SK-MEL-5 (cell line): Measurements from ENCODE around the gene ZGLP1. TPM values are rescaled to one million over a fixed set of nuclear protein-coding genes. Genes with fewer than 3 reads are reported as not detected.
A peak's percentile ranks its signal among the peaks of the same experiment; 100 is the strongest.
"Not testable (repeated sequence)": the region's sequence is repeated elsewhere in the genome, so short reads cannot be mapped to it uniquely, and the experiment has no call there.

ENCODE experiments used
- DNase-seq: peaks from one replicate; pipeline ENCODE4 v3.0.0-alpha.2; 2016; ENCODE audit warnings: low read depth, low spot score
- in situ Hi-C: cut with HindIII; loops from 2 replicates; pipeline ENCODE4 v1.10.0; 2016; ENCODE audit warnings: low sequenced_read_pairs, high pct_unique_total_duplicates, low pct_unique_long_range_greater_than_20kb
- total RNA-seq: library from RNA; depleted of rRNA; stranded (reverse); fragments of >200 nt; shearing (Covaris generic); gene quantifications from 2 replicates; pipeline ENCODE4 v1.2.3, GENCODE V29; 2014

ZGLP1 gene
- total RNA-seq, 1 experiment from 2014 or later, result 0.69 TPM

- DNase-seq, result peak; percentile 69
- in situ Hi-C loops, result no loop called here
Observed at GRCh38 chr19:10288662-10289166, 20.9 kb downstream of the ZGLP1 start.

- in situ Hi-C loops, result no loop called here
- no peak for DNase-seq
Observed at GRCh38 chr19:10286803-10287737, 22.5 kb downstream of the ZGLP1 start, which contains the start of gene ICAM4. ICAM4 (plus strand) TSS chr19:10286955; CDS start chr19:10287013, 58 bp downstream.

GRCh38 chr19:10285393-10285792 is 24.2 kb downstream of the ZGLP1 start:
- DNase-seq, result no peak
- in situ Hi-C loops, result no loop called here

- no peak for DNase-seq
- in situ Hi-C loops, result no loop called here
Observed at GRCh38 chr19:10284960-10285278, 24.7 kb downstream of the ZGLP1 start.

- in situ Hi-C loops, result no loop called here
- no peak for DNase-seq
Observed at GRCh38 chr19:10284065-10284959, 25.3 kb downstream of the ZGLP1 start.

GRCh38 chr19:10283301-10284064 is 26.1 kb downstream of the ZGLP1 start:
- no peak for DNase-seq
- in situ Hi-C loops, result no loop called here

- in situ Hi-C loops, DNase-seq: not testable (repeated sequence)
Observed at GRCh38 chr19:10282043-10282442, 27.6 kb downstream of the ZGLP1 start.

GRCh38 chr19:10279737-10280442 is 29.7 kb downstream of the ZGLP1 start:
- in situ Hi-C loops, result no loop called here
- DNase-seq, result no peak

GRCh38 chr19:10278935-10279334 is 30.7 kb downstream of the ZGLP1 start:
- in situ Hi-C loops, result no loop called here
- DNase-seq, result no peak

- DNase-seq, result no peak
- in situ Hi-C loops, result no loop called here
Observed at GRCh38 chr19:10277795-10278589, 31.6 kb downstream of the ZGLP1 start.

GRCh38 chr19:10274589-10274988 is 35.0 kb downstream of the ZGLP1 start:
- no peak for DNase-seq
- in situ Hi-C loops, result no loop called here

- in situ Hi-C loops, result no loop called here
- DNase-seq, result no peak
Observed at GRCh38 chr19:10271543-10272086, 38.0 kb downstream of the ZGLP1 start.

GRCh38 chr19:10270616-10271394 is 38.8 kb downstream of the ZGLP1 start, which contains the start of gene ICAM1:
ICAM1 (plus strand) TSS chr19:10271120; CDS start chr19:10271160, 40 bp downstream.
- peak; percentile 82 for DNase-seq
- in situ Hi-C loops, result no loop called here

- DNase-seq, result no peak
- in situ Hi-C loops, result no loop called here
Observed at GRCh38 chr19:10270180-10270615, 39.4 kb downstream of the ZGLP1 start.
